SH-SY5Y (cell line): ENCODE measurements around the gene BEGAIN.

Source experiments
- GATA2 ChIP-seq: IDR thresholded peaks from 2 replicates; pipeline ENCODE4 v1.6.1; 2011; ENCODE audit warnings: mild to moderate bottlenecking, low read depth, low read length
- GATA3 ChIP-seq: IDR thresholded peaks from 2 replicates; pipeline ENCODE4 v1.6.1; 2011; ENCODE audit warnings: low read depth, mild to moderate bottlenecking, low read length, moderate library complexity

- TF ChIP-seq GATA3 (no peak), GATA2 (no peak)
Observed at GRCh38 chr14:100604709-100605108, 17.5 kb upstream of the BEGAIN start.
